SK-N-SH treated with all-trans-retinoic acid at 6 μM for 48 hours (cell line): ENCODE measurements around the gene MYCBPAP.
A peak's percentile ranks its signal among the peaks of the same experiment; 100 is the strongest.

ENCODE experiments used
- ATAC-seq: fragments of 200-7000 bp; cut with Tn5 transposase; 3 replicates; pipeline ENCODE4 v1.9.1; 2020; ENCODE audit warnings: mild to moderate bottlenecking, moderate library complexity
- ARNTL ChIP-seq: fragments of 450-650 bp; formaldehyde crosslinking; IDR thresholded peaks from 2 replicates; pipeline ENCODE4 v1.5.0; 2020; ENCODE audit warnings: low read depth, mild to moderate bottlenecking, moderate library complexity, borderline replicate concordance
- BACH2 ChIP-seq: fragments of 250-450 bp; sonication (Bioruptor Pico); IDR thresholded peaks from 2 replicates; pipeline ENCODE4 v1.9.0; 2021; ENCODE audit warnings: mild to moderate bottlenecking, borderline replicate concordance
- CSDC2 ChIP-seq: fragments of 250-450 bp; sonication (Bioruptor Pico); IDR thresholded peaks from 2 replicates; pipeline ENCODE4 v1.5.0; 2020; ENCODE audit warnings: mild to moderate bottlenecking, moderate library complexity
- ESRRG ChIP-seq: fragments of 250-450 bp; sonication (Bioruptor Pico); IDR thresholded peaks from 2 replicates; pipeline ENCODE4 v1.6.1; 2021; ENCODE audit warnings: mild to moderate bottlenecking
- GLIS3 ChIP-seq: fragments of 250-450 bp; sonication (Bioruptor Pico); IDR thresholded peaks from 2 replicates; pipeline ENCODE4 v1.5.0; 2020; ENCODE audit warnings: mild to moderate bottlenecking, moderate library complexity
- ISL1 ChIP-seq: fragments of 250-450 bp; sonication (Bioruptor Pico); IDR thresholded peaks from 2 replicates; pipeline ENCODE4 v2.1.2; 2022; ENCODE audit warnings: mild to moderate bottlenecking, moderate library complexity
- OSR1 ChIP-seq: fragments of 250-450 bp; sonication (Bioruptor Pico); IDR thresholded peaks from 2 replicates; pipeline ENCODE4 v1.8.0; 2022; ENCODE audit warnings: moderate library complexity, mild to moderate bottlenecking, inconsistent platforms
- PPARA ChIP-seq: fragments of 250-450 bp; sonication (Bioruptor Pico); IDR thresholded peaks from 2 replicates; pipeline ENCODE4 v1.5.0; 2020; ENCODE audit warnings: mild to moderate bottlenecking, borderline replicate concordance
- TCF4 ChIP-seq: fragments of 250-450 bp; sonication (Bioruptor Pico); IDR thresholded peaks from 2 replicates; pipeline ENCODE4 v1.8.0; 2021; ENCODE audit warnings: mild to moderate bottlenecking, moderate library complexity, borderline replicate concordance
- TOX ChIP-seq: fragments of 250-450 bp; sonication (Bioruptor Pico); IDR thresholded peaks from 2 replicates; pipeline ENCODE4 v1.8.0; 2021; ENCODE audit warnings: mild to moderate bottlenecking, moderate library complexity, borderline replicate concordance
- TSHZ2 ChIP-seq: fragments of 250-450 bp; sonication (Bioruptor Pico); IDR thresholded peaks from 2 replicates; pipeline ENCODE4 v1.5.0; 2020; ENCODE audit warnings: mild to moderate bottlenecking, moderate library complexity
- ZC3H10 ChIP-seq: fragments of 250-450 bp; sonication (Bioruptor Pico); IDR thresholded peaks from 2 replicates; pipeline ENCODE4 v1.5.1; 2021; ENCODE audit warnings: mild to moderate bottlenecking, moderate library complexity
- ZFP3 ChIP-seq: fragments of 250-450 bp; sonication (Bioruptor Pico); IDR thresholded peaks from 2 replicates; pipeline ENCODE4 v1.5.0; 2020; ENCODE audit warnings: mild to moderate bottlenecking, moderate library complexity
- ZFP30 ChIP-seq: fragments of 450-650 bp; formaldehyde crosslinking; IDR thresholded peaks from 2 replicates; pipeline ENCODE4 v1.5.0; 2022; ENCODE audit warnings: mild to moderate bottlenecking, moderate library complexity
- ZNF565 ChIP-seq: fragments of 450-650 bp; formaldehyde crosslinking; conservative IDR thresholded peaks from 2 replicates; pipeline ENCODE4 v1.5.0; 2020; ENCODE audit warnings: low read depth, mild to moderate bottlenecking, moderate library complexity
- ZNF70 ChIP-seq: fragments of 450-650 bp; formaldehyde crosslinking; IDR thresholded peaks from 2 replicates; pipeline ENCODE4 v1.5.0; 2020; ENCODE audit warnings: mild to moderate bottlenecking, moderate library complexity
- ZNF8 ChIP-seq: fragments of 450-650 bp; formaldehyde crosslinking; IDR thresholded peaks from 2 replicates; pipeline ENCODE4 v1.5.0; 2020; ENCODE audit warnings: mild to moderate bottlenecking, moderate library complexity
- TF ChIP-seq, protein P1 (sequence below): fragments of 250-450 bp; sonication (Bioruptor Pico); IDR thresholded peaks from 2 replicates; pipeline ENCODE4 v1.8.0; 2021; ENCODE audit warnings: low read depth, mild to moderate bottlenecking, moderate library complexity, borderline replicate concordance
- TF ChIP-seq, protein P2 (sequence below): fragments of 250-450 bp; sonication (Bioruptor Pico); IDR thresholded peaks from 2 replicates; pipeline ENCODE4 v1.8.0; 2020; ENCODE audit warnings: mild to moderate bottlenecking, moderate library complexity, borderline replicate concordance
- TF ChIP-seq, protein P3 (sequence below): fragments of 250-450 bp; sonication (Bioruptor Pico); IDR thresholded peaks from 2 replicates; pipeline ENCODE4 v1.5.1; 2021; ENCODE audit warnings: mild to moderate bottlenecking, moderate library complexity
- TF ChIP-seq, protein P4 (sequence below): fragments of 250-450 bp; sonication (Bioruptor Pico); IDR thresholded peaks from 2 replicates; pipeline ENCODE4 v1.5.1; 2020; ENCODE audit warnings: low read depth, mild to moderate bottlenecking, moderate library complexity

The MYCBPAP gene

GRCh38 chr17:50479522-50480141, 28.6 kb upstream of the MYCBPAP start:
- ATAC-seq, result peak; percentile 83
- TF ChIP-seq ZC3H10 (CRISPR knock-in tag) (no peak), OSR1 (CRISPR knock-in tag) (no peak), TCF4 (CRISPR knock-in tag) (no peak), ZNF565 (CRISPR knock-in tag) (no peak), TOX (CRISPR knock-in tag) (no peak), ZFP30 (CRISPR knock-in tag) (no peak), ZNF8 (CRISPR knock-in tag) (no peak), PPARA (no peak), GLIS3 (CRISPR knock-in tag) (no peak), TSHZ2 (CRISPR knock-in tag) (no peak)
- TF ChIP-seq, protein P1, sequence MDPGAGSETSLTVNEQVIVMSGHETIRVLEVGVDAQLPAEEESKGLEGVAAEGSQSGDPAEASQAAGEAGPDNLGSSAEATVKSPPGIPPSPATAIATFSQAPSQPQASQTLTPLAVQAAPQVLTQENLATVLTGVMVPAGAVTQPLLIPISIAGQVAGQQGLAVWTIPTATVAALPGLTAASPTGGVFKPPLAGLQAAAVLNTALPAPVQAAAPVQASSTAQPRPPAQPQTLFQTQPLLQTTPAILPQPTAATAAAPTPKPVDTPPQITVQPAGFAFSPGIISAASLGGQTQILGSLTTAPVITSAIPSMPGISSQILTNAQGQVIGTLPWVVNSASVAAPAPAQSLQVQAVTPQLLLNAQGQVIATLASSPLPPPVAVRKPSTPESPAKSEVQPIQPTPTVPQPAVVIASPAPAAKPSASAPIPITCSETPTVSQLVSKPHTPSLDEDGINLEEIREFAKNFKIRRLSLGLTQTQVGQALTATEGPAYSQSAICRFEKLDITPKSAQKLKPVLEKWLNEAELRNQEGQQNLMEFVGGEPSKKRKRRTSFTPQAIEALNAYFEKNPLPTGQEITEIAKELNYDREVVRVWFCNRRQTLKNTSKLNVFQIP (CRISPR knock-in tag), result no peak
- TF ChIP-seq, protein P2, sequence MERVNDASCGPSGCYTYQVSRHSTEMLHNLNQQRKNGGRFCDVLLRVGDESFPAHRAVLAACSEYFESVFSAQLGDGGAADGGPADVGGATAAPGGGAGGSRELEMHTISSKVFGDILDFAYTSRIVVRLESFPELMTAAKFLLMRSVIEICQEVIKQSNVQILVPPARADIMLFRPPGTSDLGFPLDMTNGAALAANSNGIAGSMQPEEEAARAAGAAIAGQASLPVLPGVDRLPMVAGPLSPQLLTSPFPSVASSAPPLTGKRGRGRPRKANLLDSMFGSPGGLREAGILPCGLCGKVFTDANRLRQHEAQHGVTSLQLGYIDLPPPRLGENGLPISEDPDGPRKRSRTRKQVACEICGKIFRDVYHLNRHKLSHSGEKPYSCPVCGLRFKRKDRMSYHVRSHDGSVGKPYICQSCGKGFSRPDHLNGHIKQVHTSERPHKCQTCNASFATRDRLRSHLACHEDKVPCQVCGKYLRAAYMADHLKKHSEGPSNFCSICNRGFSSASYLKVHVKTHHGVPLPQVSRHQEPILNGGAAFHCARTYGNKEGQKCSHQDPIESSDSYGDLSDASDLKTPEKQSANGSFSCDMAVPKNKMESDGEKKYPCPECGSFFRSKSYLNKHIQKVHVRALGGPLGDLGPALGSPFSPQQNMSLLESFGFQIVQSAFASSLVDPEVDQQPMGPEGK (CRISPR knock-in tag), result no peak
- TF ChIP-seq, protein P3, sequence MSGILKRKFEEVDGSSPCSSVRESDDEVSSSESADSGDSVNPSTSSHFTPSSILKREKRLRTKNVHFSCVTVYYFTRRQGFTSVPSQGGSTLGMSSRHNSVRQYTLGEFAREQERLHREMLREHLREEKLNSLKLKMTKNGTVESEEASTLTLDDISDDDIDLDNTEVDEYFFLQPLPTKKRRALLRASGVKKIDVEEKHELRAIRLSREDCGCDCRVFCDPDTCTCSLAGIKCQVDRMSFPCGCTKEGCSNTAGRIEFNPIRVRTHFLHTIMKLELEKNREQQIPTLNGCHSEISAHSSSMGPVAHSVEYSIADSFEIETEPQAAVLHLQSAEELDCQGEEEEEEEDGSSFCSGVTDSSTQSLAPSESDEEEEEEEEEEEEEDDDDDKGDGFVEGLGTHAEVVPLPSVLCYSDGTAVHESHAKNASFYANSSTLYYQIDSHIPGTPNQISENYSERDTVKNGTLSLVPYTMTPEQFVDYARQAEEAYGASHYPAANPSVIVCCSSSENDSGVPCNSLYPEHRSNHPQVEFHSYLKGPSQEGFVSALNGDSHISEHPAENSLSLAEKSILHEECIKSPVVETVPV (CRISPR knock-in tag), result no peak
- TF ChIP-seq, all 23 proteins: peak for 0

DNA sequence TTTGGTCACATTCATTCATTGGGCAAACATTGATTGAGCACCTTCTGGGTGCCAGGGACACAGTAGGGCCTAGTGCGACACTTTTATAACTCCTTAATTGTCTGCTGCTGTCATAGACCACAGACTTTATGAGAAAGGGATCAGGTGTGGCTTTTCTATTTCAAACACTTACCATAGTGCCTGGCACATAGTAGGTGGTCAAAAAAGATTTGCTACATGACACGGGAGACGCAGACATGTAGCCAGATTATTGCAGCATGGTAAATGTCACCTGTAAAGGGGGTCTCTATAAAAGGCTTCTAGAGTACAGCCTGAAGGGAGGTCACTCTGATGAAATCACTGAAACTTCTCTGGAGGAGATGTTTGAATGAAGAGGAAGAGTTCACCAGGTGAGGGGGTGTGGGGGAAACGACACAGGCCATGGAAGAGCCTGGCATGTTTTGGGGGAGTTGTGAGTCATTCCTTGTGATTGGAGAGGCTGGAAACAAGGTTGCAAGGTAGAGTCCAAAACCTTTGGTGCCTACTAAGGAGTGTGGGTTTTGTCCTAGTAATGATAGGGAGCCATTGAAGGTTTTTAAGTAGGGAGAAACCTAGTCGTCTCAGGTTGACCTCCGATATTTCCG, 28.0 kb upstream of the MYCBPAP start:
- TF ChIP-seq BACH2 (no peak), ZFP30 (CRISPR knock-in tag) (no peak), ZNF70 (CRISPR knock-in tag) (no peak), ZFP3 (CRISPR knock-in tag) (no peak), CSDC2 (no peak), ARNTL (no peak), ESRRG (CRISPR knock-in tag) (no peak), ISL1 (CRISPR knock-in tag) (no peak)
- TF ChIP-seq, protein P3 (CRISPR knock-in tag), result no peak
- TF ChIP-seq, protein P4, sequence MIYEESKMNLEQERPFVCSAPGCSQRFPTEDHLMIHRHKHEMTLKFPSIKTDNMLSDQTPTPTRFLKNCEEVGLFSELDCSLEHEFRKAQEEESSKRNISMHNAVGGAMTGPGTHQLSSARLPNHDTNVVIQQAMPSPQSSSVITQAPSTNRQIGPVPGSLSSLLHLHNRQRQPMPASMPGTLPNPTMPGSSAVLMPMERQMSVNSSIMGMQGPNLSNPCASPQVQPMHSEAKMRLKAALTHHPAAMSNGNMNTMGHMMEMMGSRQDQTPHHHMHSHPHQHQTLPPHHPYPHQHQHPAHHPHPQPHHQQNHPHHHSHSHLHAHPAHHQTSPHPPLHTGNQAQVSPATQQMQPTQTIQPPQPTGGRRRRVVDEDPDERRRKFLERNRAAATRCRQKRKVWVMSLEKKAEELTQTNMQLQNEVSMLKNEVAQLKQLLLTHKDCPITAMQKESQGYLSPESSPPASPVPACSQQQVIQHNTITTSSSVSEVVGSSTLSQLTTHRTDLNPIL (CRISPR knock-in tag), result no peak

More for the DNA sequence above, 28.0 kb upstream of the MYCBPAP start:
- no peak for ATAC-seq
